Glutamatergic neuron (in vitro differentiated cells): ENCODE data around the gene STIP1. TPM values are rescaled to one million over a fixed set of nuclear protein-coding genes. Genes with fewer than 3 reads are reported as not detected.
A peak's percentile ranks its signal among the peaks of the same experiment; 100 is the strongest.

Experiments
- DNase-seq: peaks from one replicate; pipeline ENCODE4 v3.0.0; 2022
- H3K27ac Mint-ChIP-seq: one replicate; pipeline ENCODE4 v1.8.0; 2020; ENCODE audit warnings: mild to moderate bottlenecking, mixed read lengths, inconsistent platforms; ENCODE audit not compliant: unreplicated experiment
- H3K27me3 Mint-ChIP-seq: one replicate; pipeline ENCODE4 v1.8.0; 2020; ENCODE audit warnings: mild to moderate bottlenecking, moderate library complexity, mixed read lengths, inconsistent platforms; ENCODE audit not compliant: unreplicated experiment
- H3K36me3 Mint-ChIP-seq: one replicate; pipeline ENCODE4 v1.8.0; 2020; ENCODE audit warnings: mild to moderate bottlenecking, mixed read lengths, inconsistent platforms; ENCODE audit not compliant: unreplicated experiment
- H3K4me1 Mint-ChIP-seq: one replicate; pipeline ENCODE4 v1.8.0; 2020; ENCODE audit warnings: mild to moderate bottlenecking, low read depth, mixed read lengths, inconsistent platforms; ENCODE audit not compliant: unreplicated experiment
- H3K4me3 Mint-ChIP-seq: one replicate; pipeline ENCODE4 v1.8.0; 2020; ENCODE audit warnings: mild to moderate bottlenecking, mixed read lengths, inconsistent platforms; ENCODE audit not compliant: unreplicated experiment
- H3K9me3 Mint-ChIP-seq: one replicate; pipeline ENCODE4 v1.8.0; 2020; ENCODE audit warnings: mild to moderate bottlenecking, moderate library complexity, mixed read lengths, inconsistent platforms; ENCODE audit not compliant: unreplicated experiment
- CTCF ChIP-seq: fragments of 200-600 bp; sonication (generic); IDR thresholded peaks from one replicate; pipeline ENCODE4 v1.5.0; 2021; ENCODE audit not compliant: partially characterized antibody, unreplicated experiment
- total RNA-seq: library from RNA; stranded (reverse); fragmentation: NEBNext Ultra II Directional; extraction: Animal tissue kit (Norgen Biotek cat#: 25700); gene quantifications from one replicate; pipeline ENCODE4 v1.2.1, GENCODE V29; 2021; ENCODE audit not compliant: unreplicated experiment

STIP1 gene
- total RNA-seq, 1 donor from 2014 or later, result 160 TPM

GRCh38 chr11:64235437-64236161 is 49.6 kb downstream of the STIP1 start:
- no peak for DNase-seq
- Mint-ChIP-seq H3K4me1 (peaks cover 1% of the 10 kb centered on the region), H3K4me3 (peak overlapping the region; percentile 76), H3K27me3 (peaks cover 21% of the 10 kb centered on the region), H3K36me3 (no peaks in the 10 kb centered on the region), H3K27ac (peak overlapping the region; percentile 33), H3K9me3 (peaks cover 4% of the 10 kb centered on the region)
- TF ChIP-seq CTCF, result no peak

- no peak for DNase-seq
- no peak overlapping the region for H3K4me3 Mint-ChIP-seq
- peaks cover 1% of the 10 kb centered on the region for H3K4me1 Mint-ChIP-seq
- TF ChIP-seq CTCF, result no peak
- H3K27me3 Mint-ChIP-seq, result peaks cover 15% of the 10 kb centered on the region
- H3K36me3 Mint-ChIP-seq, result no peaks in the 10 kb centered on the region
- H3K27ac Mint-ChIP-seq, result no peak overlapping the region
- peaks cover 1% of the 10 kb centered on the region for H3K9me3 Mint-ChIP-seq
Measured at GRCh38 chr11:64237484-64237951, 51.5 kb downstream of the STIP1 start.

- Mint-ChIP-seq H3K4me1 (peaks cover 1% of the 10 kb centered on the region), H3K27ac (no peak overlapping the region), H3K4me3 (no peak overlapping the region), H3K9me3 (peaks cover 1% of the 10 kb centered on the region), H3K36me3 (no peaks in the 10 kb centered on the region), H3K27me3 (peaks cover 15% of the 10 kb centered on the region)
- no peak for TF ChIP-seq CTCF
- DNase-seq, result no peak
Measured at GRCh38 chr11:64238076-64238475, 52.1 kb downstream of the STIP1 start.

- peaks cover 1% of the 10 kb centered on the region for H3K4me1 Mint-ChIP-seq
- no peak for DNase-seq
- H3K9me3 Mint-ChIP-seq, result peaks cover 9% of the 10 kb centered on the region
- no peak for TF ChIP-seq CTCF
- H3K27me3 Mint-ChIP-seq, result peaks cover 14% of the 10 kb centered on the region
- H3K36me3 Mint-ChIP-seq, result no peaks in the 10 kb centered on the region
- H3K4me3 Mint-ChIP-seq, result peak overlapping the region; percentile 42
- H3K27ac Mint-ChIP-seq, result peak overlapping the region; percentile 38
Measured at GRCh38 chr11:64238999-64239398, 53.0 kb downstream of the STIP1 start.

GRCh38 chr11:64239662-64240434 is 53.9 kb downstream of the STIP1 start:
- H3K4me1 Mint-ChIP-seq, result peaks cover 1% of the 10 kb centered on the region
- peak overlapping the region; percentile 94 for H3K4me3 Mint-ChIP-seq
- H3K27ac Mint-ChIP-seq, result peak overlapping the region; percentile 86
- H3K9me3 Mint-ChIP-seq, result peaks cover 11% of the 10 kb centered on the region
- DNase-seq, result no peak
- peaks cover 14% of the 10 kb centered on the region for H3K27me3 Mint-ChIP-seq
- H3K36me3 Mint-ChIP-seq, result no peaks in the 10 kb centered on the region
- no peak for TF ChIP-seq CTCF
